ENCODE results near the gene WBP1.

GRCh38 chr2:74474481-74474880, 16.2 kb downstream of the WBP1 start:
- TF ChIP-seq EZH2phosphoT487 (IDR thresholded peaks at IDR 0.05; ENCODE audit: borderline replicate concordance, low read depth, low read length) = no peak
- TF ChIP-seq CTCF (conservative IDR thresholded peaks at IDR 0.05; ENCODE audit: low read length) = no peak
